Lung microvascular endothelial cell (primary cell): ENCODE results near the gene TBC1D9. TPM values are rescaled to one million over a fixed set of nuclear protein-coding genes. Genes with fewer than 3 reads are reported as not detected.
"Not testable (repeated sequence)": the region's sequence is repeated elsewhere in the genome, so short reads cannot be mapped to it uniquely, and the experiment has no call there.

Experiments
- DNase-seq, 2 donors: peaks; one replicate each; pipeline versions ENCODE4 v3.0.0 to v3.0.0-alpha.2; 2010; ENCODE audit warnings: low read depth in 2 of 2
- total RNA-seq: library from RNA; depleted of rRNA; stranded (reverse); fragments of >200 nt; gene quantifications from 2 replicates; pipeline ENCODE4 v1.2.1, GENCODE V29; 2014

TBC1D9 gene
- total RNA-seq, 1 donor from 2014 or later: 66.7 TPM

GRCh38 chr4:140754918-140755773 is 1.0 kb downstream of the TBC1D9 start:
- DNase-seq: peak; percentile 56 to 72

- DNase-seq: no peak
Observed at GRCh38 chr4:140753329-140753728, 2.9 kb downstream of the TBC1D9 start.

- no peak for DNase-seq
Observed at GRCh38 chr4:140752291-140753068, 3.7 kb downstream of the TBC1D9 start.

DNA sequence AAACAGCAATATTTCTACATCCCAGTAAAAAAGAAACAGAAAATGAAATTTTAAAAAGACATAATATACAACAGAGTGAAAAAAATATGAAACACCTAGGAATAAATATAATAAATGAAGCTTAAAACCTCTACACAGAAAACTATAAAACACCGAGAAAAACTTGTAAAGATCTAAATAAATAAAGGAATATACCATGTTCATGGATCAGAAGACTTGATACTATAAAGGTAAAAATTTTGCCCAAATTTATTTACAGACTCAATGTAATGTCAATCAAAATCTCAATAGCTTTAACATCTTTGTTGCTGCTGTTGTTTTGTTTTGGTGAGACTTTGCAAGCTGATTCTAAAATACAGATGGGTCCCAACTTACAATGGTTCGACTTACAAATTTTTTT is 5.7 kb downstream of the TBC1D9 start:
- no peak for DNase-seq

DNA sequence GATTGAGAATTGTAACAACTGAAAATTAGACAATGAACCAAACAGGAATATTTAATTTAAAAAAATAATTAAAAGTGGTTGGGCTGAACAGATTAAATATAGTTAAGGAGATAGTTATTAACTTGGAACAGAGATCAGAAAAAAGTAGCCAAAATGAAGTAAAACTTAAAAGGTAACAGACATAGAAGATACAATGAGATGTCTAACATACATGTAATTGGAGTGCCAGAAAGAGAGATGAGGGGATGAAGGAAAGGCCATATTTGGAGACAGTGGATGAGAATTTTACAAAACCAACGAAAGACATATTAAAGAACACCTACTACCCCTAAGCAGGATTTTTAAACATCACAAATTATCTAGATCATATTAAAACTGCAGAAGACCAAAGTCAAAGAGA is 8.0 kb downstream of the TBC1D9 start:
- no peak for DNase-seq

DNA sequence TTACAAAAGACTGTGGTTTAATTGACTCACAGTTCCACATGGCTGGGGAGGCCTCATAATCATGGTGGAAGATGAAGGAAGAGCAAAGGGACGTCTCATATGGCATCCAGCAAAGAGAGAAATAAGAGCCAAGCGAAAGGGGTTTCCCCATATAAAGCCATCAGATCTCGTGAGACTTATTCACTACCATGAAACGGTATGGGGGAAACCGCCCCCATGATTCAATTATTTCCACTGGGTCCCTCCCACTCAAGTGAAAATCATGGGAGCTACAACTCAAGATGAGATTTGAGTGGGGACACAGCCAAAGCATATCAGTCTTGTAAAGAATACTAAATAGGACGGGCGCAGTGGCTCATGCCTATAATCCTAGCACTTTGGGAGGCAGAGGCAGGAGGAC is 9.6 kb downstream of the TBC1D9 start:
- not testable (repeated sequence) for DNase-seq

DNA sequence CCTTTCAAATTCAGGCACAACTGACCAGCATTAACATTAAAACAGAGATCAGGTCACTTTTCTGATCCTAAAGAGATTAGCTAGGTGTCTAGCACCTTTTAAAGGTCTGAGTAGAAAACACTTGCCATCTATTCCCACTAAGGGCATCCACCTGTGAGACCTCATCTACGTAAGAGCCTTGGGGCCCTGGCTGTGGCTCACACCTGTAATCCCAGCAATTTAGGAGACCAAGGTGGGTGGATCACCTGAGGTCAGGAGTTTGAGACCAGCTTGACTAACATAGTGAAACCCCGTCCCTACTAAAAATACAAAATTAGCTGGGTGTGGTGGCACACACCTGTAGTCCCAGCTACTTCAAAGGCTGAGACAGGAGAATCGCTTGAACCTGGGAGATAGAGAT is 11.8 kb downstream of the TBC1D9 start:
- no peak for DNase-seq

DNA sequence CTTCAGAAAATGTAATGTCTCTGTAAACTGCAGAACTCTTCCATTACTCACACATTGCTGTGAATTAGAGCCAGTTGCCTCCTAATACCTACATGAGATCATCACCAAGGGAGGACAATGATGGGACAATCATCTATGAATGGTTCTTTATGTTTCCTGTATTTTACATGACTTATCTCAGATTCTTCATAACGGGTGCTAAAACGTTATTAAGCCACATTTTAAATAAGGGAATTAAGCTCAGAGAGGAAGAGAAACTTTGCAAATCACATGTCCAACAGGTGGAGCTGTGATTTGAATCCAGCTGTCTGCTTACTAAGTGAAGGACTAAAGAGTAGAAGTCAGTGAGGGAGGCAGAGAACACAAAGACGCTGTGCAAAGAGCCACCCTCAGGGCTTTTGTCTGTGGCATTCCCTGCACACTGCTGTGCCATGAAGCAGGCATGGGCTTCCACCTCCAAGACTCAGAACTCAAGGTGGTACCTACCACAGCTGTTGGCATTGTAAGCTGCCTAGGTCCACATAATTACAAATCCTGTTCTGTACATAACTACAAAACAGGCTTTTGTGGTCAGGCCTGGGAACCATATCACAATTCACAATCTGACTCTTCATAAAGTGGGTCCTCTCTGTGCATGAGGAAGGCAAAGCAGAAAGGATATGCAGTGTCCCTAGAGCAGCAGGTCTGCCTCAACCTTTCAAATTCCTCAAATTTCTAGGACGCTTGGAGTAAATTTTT is 12.8 kb downstream of the TBC1D9 start:
- DNase-seq: peak; percentile 30 to 42

DNA sequence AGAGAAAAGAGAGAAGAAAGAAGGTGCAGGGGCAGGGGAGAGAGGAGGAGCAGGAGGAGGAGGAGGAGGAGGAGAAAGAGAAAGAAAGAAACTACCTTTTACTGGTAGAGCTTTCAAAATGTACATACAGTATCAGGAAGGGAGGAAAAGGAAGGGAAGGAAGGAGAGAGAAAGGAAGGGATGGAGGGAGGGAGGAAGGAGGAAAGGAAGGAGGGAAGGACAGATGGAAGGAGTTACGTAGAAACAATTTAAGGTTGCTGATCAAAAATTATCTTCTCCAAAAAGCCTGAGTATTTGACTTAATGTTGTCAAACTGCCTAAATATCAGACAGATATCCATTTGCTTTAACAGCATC is 13.4 kb downstream of the TBC1D9 start:
- DNase-seq: no peak

DNA sequence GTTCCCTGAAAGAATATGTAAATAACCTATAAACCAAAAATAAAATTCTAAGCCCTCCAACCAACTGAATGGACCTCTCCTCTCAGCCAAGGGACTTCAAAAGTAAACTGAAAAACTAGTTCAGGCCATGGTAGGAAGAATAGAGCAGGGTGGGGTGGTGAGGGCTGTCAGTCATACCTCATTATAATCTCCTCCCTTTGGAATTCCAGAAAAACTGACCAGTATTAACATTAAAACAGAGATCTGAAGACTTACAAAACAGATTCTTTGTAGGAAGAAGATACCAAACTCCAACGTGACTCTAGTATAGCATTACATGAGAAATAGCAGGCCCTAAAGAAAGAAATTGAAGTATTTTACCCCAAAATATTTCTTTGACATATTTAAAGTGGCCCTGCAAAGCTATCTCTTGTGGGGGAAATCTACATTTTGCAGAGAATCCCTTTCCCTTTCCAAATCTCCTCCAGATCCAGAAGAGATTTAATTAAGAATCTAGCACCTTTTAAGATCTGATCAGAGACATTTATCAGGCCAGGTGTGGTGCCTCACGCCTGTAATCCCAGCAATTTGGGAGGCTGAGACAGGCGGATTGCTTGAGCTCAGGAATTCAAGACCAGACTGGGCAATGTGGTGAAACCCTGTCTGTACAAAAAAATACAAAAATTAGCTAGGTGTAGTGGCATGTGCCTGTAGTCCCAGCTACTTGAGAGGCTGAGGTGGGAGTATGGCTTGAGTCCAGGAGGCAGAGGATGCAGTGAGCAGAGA is 15.1 kb downstream of the TBC1D9 start:
- DNase-seq: no peak

- DNase-seq: no peak
Observed at GRCh38 chr4:140740422-140740821, 15.8 kb downstream of the TBC1D9 start.

GRCh38 chr4:140739971-140740370 is 16.2 kb downstream of the TBC1D9 start:
- DNase-seq: no peak

DNA sequence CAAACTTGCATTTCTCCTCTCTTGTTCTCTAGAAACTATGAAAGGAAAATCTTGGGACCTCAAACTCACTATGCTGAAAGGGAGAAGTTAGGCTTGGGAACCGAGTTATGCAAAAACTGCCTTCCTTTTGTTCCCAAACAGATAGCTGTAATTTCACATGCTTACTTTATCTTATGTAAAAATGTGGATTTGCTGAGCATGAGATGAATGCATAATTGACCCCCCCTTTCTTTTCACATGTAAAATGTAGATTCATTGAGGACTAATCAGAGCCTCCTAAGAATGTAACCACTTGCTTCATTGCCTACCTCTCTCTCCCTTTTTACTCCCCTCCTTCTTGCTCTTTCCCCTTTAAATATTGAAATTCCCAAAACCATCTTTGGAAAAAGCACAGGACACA is 18.0 kb downstream of the TBC1D9 start:
- no peak for DNase-seq

DNA sequence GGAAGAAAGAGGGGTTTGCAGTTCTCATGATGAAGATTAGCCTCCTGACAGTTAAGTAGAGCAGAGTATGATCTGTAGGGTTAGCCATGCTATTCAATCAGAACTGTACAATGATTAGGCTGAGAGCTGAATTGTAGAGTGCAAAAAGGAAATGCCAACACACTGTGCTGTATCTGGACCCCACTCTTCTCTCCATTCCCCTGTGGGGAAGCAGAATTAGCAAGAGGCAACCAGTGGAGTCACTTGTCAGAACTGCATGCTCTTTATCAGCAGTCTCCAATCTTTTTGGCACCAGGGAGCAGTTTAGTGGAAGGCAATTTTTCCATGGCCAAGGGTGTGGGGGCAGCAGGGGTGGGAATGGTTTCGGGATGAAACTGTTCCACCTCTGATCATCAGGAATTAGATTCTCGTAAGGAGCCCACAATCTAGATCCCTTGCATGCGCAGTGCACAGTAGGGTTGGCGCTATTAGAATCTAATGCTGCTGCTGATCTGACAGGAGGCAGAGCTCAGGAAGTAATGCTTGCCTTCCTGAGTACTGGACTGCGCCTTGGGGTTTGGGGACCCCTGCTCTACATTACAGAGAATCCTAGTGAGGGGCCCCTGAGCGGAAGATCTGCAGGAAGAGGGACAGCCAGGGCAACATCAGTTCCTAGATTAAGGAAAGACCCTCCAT is 19.4 kb downstream of the TBC1D9 start:
- peak in 1 of 2 donors; percentile 13 for DNase-seq

GRCh38 chr4:140735779-140736391 is 20.3 kb downstream of the TBC1D9 start:
- DNase-seq: no peak

DNA sequence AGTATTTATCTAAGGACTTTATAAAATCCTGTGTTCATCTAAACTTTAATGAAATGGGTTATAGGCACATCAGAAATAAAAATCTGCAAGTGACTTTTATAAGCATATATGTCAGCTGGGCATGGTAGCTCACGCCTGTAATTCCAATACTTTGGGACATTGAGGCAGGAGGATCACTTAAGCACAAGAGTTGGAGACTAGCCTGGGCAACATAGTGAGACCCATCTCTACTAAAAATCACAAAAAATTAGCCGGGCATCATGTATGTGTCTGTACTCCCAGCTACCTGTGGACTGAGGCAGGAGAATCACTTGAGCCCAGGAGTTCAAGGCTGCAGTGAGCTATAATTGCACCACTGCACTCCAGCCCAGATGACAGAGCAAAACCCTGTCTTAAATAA is 20.9 kb downstream of the TBC1D9 start:
- DNase-seq: no peak

DNA sequence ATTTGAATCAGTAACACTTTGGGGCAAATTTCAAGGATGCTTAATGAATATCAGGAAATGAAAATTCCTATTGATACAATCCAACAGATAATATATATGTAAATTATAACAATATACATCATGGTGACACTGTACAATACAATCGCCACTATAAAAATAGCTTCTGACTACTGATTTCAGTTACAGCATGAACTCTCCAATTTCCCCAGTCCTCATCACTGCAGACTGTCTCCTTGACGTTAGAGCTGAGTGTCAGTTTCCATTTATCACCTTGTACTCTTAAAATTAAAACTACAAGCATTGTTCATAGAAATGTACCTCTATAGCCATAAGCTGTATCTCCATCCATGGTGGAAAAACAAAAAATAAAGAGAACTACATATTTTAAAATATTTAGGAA is 23.4 kb downstream of the TBC1D9 start:
- no peak for DNase-seq

- no peak for DNase-seq
Observed at GRCh38 chr4:140729344-140730049, 26.7 kb downstream of the TBC1D9 start.

- DNase-seq: peak in 1 of 2 donors; percentile 46
Observed at GRCh38 chr4:140726776-140727500, 29.2 kb downstream of the TBC1D9 start.
